Activated naive CD4-positive, alpha-beta T cell treated with anti-CD3 and anti-CD28 coated beads, Interleukin-2, amount 50 U/mL, for 16 hours (primary cell): Measurements from ENCODE around the gene TGFA.

Source experiments
- DNase-seq: peaks from one replicate; pipeline ENCODE4 v3.0.0-alpha.2; 2020

The TGFA gene

GRCh38 chr2:70461981-70462876 is 91.4 kb downstream of the TGFA start:
- DNase-seq = no peak

DNA sequence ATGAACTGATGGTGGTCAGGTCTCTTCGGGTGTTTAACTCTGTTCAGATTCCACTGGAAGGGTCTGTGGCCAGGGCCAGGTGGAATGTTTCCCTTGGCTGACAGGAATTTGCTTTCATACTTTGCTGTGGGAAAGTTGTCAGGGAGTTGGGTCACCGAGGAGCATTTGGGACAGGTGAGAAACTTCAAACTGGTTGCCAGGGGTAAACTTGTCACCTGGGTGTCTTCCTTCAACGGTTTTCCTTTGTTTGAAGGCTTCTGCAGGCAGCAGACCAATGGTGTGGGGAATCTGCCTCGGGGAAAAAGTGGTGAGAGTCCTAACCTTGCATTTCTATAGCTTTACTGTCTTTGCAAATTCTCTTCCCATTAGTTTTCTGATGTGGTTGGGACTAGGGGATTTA is 92.2 kb downstream of the TGFA start:
- DNase-seq = no peak

DNA sequence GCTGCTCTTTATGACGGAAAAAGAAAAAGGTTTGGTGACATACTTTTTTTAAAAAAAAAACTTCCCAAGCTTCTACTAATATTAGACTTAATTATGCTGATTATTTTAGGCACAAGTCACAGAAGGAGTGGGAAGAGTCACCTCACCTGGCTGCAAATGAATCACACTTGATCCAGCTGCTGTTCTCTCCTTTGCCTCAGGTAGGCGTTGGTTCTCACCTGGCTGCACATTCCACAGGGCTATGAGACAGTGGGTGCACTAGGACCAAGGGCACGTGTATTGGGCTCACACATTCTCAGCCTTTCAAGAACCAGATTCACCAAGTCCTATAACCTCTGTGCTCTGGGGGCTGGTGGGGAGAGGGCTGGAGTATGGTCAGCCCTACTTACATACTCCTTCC is 93.3 kb downstream of the TGFA start:
- DNase-seq = no peak

DNA sequence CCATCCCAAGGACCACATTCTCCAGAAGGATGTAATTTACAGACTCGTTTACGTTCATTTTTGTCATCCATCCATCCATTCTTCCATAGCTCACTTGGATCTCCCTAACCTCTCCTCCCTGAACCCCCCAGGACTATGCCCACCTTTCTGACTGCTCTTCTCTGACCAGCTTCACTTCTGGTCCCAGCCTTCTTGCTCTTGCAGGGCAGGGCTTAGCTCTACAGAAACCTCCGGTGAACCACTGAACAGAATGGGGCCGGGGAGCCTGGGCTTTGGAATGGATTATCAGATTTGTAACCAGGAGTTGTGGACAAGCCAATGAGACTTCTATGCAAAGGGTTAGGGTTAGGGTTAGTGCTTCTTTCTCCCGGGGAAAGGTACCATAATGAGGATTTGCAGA is 95.0 kb downstream of the TGFA start:
- DNase-seq = no peak

DNA sequence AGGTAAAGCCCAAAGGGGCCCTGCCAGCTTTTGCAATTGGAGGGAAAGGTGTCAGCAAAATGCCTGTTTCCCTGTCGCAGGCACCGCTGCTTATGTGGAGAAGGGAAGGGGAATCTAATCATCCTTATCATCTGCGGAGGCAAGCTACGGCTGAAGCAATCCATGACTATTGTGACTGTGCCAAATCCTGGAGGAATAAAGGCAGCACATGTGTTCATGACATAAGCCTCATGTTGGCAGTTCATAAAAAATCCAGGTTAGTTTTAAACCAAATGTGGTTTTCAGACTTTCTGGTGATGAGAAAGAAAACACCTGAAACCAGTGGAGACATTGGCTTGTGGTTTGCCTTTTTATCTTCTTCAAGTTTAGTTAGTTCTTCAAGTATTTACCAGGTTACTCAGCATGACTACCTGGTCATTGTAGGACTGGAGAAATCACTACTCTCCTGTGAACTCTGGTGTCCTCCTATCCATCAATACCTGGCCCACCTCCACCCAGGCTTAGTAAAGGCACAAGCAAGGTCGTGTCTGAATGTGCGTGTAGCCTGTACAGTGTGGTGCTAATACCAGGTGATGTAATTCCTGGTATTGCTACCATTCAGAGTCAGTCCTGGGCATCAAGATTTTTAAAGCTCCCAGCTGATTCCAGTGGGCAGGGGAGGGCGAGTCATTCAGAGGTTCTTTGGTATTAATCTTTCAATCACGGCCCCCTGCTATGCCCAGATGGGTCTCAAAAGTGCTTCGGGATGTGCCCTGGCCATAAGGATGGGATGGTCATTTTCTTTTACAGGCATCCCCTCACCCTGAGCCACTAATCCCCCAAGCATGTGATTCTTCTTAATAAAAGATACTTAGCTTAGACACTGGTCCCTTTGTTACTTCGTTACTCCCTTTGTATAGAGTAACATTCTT is 96.8 kb downstream of the TGFA start:
- no peak for DNase-seq

- no peak for DNase-seq
Observed at GRCh38 chr2:70454936-70455544, 98.6 kb downstream of the TGFA start.

DNA sequence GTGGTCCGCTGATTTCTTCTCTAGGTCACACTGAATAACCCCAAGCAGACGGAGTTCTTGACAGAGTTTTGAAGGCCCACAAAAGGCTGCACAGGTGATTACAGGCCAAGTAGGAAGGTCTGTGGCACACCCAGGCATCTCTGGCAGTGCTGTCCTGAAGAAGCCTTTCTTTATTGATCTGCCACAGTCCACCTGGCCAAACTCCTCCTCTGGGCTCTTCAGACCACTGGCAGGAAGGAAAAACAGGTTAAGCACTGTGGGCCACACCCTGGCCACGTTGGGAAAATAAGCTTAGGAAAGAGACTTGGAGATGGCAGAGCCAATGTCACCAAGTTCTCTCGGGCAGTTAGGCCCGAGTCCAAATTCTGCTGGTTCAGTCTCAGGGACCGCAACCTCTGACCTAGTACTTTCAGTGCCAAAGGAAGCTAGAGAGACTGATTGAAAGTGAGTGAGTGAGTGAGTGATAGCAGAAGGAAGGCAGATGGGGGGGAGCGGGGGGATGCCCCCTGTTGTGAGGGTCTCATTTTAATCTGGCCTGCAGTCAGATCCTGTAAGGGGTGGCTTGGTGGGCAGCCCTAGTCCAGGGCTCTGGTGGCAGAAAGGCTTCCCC is 102.9 kb downstream of the TGFA start:
- DNase-seq = no peak

DNA sequence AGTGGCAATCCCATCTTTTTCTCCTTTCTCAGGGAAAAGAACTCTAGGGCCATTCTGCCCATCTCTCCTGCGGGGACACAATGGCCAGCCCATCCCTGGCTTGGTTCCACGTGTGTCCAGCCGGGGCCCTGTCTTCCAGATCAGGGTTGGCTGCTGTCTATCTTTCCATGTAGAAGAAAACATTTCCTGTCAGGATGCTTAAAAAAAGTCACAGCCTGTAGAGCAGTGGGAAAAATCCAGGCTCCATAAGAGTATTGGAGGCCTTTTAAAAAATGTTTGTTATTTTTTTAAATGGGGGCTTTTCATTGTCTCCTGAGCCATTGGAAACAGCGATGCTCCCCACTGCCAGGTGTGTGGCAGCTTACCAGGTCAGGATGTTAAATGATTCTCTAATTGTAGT is 105.6 kb downstream of the TGFA start:
- no peak for DNase-seq

- DNase-seq = no peak
Observed at GRCh38 chr2:70443726-70444125, 109.9 kb downstream of the TGFA start.

- DNase-seq = no peak
Observed at GRCh38 chr2:70443078-70443465, 110.6 kb downstream of the TGFA start.

DNA sequence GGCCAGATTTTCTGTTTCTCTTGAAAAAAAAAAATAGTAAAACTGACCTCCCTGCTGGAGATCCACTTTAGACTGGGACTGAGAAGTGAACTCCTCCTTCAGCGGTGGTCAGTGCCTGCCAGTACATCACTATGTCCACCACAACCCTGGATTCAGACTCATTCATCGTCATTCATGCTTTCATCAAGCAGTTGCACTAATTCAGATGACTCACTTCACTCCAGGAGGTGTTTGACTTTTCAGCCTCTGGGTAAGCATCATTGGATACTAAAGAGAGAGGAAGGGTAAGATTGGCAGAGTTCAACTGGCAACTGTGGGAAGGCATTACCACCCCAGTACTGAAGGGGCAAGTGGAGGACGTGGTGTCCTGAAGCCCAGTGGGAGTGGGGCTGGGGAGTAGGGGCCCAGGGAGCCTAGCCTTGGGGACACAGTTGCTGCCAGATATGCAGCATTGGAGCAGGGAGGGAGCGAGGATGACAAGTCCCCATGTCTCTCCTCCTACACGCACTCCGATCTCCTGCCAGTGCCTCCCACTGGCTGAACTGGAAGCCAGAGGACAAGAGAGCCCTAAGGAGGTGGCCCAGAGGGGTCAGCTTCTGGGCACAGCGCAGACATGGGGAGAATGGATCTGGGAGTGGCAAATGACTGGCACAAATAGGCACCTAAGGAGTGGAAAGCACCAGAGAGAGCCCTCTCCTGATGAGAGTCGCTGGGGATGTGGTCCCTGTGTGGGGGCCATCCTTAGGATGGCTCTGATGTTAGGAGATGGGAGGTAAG is 111.1 kb downstream of the TGFA start:
- DNase-seq = no peak

DNA sequence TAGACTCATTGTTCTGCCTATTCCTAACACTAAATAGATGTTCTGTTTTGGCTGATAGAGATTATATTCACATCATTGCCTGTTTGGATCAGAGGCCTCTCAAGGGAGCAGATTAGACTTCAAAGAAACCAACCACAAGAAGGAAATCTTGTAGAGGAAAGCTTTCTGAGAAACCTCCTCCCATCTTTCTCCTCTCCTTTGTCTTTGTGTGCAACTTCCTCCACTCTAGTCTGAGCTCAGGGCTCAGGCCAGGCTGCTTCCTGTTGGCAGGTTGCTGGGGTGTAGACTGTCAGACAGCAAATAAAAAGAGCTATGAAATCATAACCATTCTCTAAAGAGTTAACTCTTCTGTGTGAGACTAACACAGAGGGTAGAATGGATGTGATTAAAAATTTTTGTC is 113.0 kb downstream of the TGFA start:
- DNase-seq = no peak

DNA sequence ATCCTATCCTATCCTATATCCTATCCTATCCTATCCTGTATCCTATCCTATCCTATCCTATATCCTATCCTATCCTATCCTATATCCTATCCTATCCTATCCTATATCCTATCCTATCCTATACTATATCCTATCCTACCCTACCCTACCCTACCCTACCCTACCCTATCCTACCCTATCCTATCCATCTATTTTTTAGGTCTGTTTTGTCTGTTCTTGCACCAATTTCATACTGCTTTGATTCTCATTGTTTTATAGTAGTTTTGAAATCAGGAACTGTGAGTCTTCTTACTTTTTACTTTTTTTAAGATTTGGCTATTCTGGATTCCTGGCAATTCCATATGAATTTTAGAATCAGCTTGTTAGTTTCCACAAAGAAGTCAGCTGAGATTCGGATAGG is 118.5 kb downstream of the TGFA start:
- DNase-seq = no peak

DNA sequence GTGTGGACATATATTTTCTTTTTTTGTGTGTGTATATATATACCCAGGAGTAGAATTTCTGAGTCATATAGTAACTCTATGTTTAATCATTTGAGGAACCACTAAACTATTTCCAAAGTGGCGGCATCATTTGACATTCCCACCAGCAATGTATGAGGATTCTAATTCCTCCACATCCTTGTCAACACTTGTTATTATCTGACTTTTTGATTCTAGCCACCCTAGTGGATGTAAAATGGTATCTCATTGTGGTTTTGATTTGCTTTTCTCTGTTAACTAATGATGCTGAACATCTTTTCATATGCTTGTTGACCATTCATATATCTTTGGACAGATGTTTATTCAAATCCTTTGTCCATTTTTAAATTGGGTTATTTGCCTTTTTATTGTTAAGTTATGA is 120.3 kb downstream of the TGFA start:
- no peak for DNase-seq

GRCh38 chr2:70431716-70432347 is 121.8 kb downstream of the TGFA start:
- no peak for DNase-seq

- DNase-seq = no peak
Observed at GRCh38 chr2:70426341-70426740, 127.3 kb downstream of the TGFA start.

DNA sequence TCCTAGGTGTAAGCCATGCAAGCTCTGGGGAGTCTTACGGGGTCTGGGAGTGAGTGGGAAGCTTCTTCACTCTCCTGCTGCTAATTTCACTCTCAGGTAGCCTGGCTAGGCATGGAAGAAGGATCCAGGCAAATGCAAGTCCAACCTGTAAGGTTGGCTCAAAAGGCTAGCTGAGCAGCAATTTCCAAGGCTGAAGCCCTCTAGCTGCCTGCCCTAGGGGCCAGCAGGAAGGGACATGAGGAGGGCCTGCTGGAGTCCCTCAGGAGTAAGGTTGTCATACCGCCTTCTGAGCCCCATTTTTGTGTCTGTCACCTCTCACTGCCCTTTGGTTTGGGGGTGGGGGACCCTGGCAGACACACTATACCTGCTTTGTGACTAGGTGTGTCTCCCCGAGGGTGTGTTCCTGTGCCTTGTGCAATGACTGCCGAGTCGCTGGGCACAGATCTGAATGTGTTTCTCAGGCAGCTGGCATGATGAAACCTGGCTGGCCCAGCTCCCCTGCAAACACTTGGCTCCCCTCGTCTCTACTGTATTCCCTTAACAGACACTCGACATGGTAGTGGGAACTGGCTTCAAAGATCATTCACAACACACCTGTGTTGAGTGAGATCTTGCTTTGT is 127.8 kb downstream of the TGFA start:
- no peak for DNase-seq

GRCh38 chr2:70420740-70421139 is 132.9 kb downstream of the TGFA start:
- DNase-seq = no peak

DNA sequence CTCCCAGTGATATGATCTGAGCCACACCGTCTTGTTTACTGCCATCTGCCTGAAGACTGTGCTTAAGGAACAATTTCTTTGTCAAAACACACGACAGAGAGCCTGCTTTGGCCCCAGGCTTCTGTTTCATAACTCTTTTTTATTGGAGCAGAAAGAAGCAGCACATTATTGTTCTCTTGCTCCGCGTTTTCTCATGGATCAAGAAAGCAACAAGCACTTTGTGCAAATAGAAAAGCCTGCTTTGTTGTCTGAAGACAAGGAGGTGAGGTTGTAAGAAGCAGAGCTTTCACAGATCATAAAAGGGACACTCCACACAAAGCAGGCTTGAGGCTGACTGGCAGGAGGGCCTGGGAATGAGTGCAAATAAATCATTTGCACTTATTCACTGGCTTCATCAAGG is 133.5 kb downstream of the TGFA start:
- no peak for DNase-seq

- DNase-seq = no peak
Observed at GRCh38 chr2:70418514-70418913, 135.1 kb downstream of the TGFA start.

- DNase-seq = no peak
Observed at GRCh38 chr2:70417011-70417410, 136.6 kb downstream of the TGFA start.
